ENCODE measurements around the gene IL1R1.
A peak's percentile ranks its signal among the peaks of the same experiment; 100 is the strongest.
"Not testable (repeated sequence)": the region's sequence is repeated elsewhere in the genome, so short reads cannot be mapped to it uniquely, and the experiment has no call there.

Gene IL1R1

GRCh38 chr2:102141970-102142828, at the start of gene IL1R1:
Gene IL1R1 (plus strand): TSS chr2:102142746. CDS start chr2:102157725, 14,979 bp downstream.
- H3K4me3 ChIP-seq (ENCODE audit: low read depth, low read length): peak within 1 kb of the TSS; percentile 39

GRCh38 chr2:102093662-102094061, 48.9 kb upstream of the IL1R1 start:
- no peak overlapping the region for H3K4me3 ChIP-seq (ENCODE audit: low read depth, low read length)

- no peak overlapping the region for H3K4me3 ChIP-seq (ENCODE audit: low read depth, low read length)
These were observed 47.6 kb upstream of the IL1R1 start for GRCh38 chr2:102094917-102095316.

GRCh38 chr2:102096103-102096502, 46.4 kb upstream of the IL1R1 start:
- H3K4me3 ChIP-seq (ENCODE audit: low read depth, low read length): no peak overlapping the region

- no peak overlapping the region for H3K4me3 ChIP-seq (ENCODE audit: low read depth, low read length)
These were observed 43.8 kb upstream of the IL1R1 start for GRCh38 chr2:102098756-102099155.

DNA sequence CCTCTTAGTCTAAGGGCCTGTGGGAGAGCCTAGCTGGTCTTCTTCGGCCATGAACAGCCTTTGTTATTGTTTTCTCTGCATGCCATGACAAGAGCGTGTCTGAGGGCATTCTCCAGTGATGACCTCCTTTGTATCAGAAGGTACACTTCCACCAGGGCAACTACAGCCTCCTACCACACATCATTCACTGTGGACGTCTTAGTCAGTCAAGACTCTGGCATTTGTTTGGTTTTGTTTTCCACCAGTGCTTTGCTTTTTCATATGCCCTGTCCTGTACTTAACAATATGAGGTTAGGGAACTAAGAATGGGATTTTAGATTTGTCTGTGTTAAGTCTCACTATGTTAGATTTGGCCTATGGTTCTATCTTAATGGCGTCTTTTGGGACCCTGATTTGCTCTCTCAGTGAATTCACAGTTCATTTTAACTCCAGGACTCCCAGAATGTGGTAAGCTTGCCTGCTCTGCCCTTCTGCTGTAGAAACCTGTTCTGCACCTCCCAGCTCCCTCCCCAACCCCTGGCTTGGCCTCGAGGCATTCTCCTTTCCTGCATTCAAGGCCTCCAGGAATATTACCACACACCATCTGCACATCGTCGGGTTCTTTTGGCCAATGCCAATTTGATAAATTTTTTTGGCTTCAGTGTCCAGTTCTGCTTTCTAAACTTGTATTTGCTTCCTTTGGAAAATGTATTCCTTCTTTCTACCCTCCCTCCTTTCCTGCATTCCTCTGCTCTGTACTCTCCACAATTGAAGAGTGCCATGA, 42.8 kb upstream of the IL1R1 start:
- H3K4me3 ChIP-seq (ENCODE audit: low read depth, low read length): no peak overlapping the region

- H3K4me3 ChIP-seq (ENCODE audit: low read depth, low read length): no peak overlapping the region
These were observed 42.0 kb upstream of the IL1R1 start for GRCh38 chr2:102100371-102101096.

DNA sequence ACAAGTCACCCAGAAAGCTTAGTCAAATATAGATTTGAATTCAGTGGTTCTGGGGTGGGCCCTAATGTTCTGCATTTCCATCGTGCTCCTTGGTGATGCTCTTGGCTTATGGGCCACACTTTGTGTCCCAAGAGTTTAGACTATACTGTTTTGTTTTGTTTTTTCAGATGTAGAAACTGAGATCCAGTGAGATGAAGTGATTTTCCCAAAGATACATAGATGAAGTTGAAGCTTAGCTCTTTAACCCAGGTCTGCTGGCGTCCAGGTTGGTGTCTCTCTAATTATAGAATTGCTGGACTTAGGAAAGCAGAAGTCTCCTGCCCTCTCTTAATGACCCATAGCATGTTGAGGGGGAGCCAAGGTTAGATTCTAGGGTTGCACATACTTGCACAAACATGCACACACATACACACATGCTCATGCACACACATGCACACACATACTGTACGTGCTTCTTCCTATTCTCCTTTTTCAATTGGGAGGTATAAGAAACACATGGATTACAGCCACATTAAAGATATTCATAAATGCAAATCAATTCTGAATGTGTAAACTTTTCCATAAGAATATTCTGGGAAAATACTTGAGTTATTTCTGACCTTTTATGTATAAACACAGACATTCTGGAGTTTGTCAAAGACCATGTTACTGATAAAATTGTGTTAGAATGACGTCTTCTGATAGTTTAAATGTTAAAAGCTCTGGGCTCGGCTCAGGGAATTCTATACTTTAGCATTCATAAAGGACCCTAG, 41.3 kb upstream of the IL1R1 start:
- no peak overlapping the region for H3K4me3 ChIP-seq (ENCODE audit: low read depth, low read length)

GRCh38 chr2:102101849-102102635, 40.5 kb upstream of the IL1R1 start:
- no peak overlapping the region for H3K4me3 ChIP-seq (ENCODE audit: low read depth, low read length)

DNA sequence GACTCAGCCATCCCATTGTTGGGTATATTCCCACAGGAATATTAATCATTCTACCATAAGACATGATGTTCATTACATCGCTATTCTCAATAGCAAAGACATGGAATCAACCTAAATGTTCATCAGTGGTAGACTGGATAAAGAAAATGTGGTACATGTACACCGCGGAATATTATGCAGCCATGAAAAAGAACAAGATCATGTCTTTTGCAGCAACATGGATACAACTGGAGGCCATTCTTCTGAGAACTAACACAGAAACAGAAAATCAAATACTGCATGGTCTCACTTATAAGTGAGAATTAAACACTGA, 40.0 kb upstream of the IL1R1 start:
- H3K4me3 ChIP-seq (ENCODE audit: low read depth, low read length): not testable (repeated sequence)

GRCh38 chr2:102103284-102103683, 39.3 kb upstream of the IL1R1 start:
- H3K4me3 ChIP-seq (ENCODE audit: low read depth, low read length): no peak overlapping the region

DNA sequence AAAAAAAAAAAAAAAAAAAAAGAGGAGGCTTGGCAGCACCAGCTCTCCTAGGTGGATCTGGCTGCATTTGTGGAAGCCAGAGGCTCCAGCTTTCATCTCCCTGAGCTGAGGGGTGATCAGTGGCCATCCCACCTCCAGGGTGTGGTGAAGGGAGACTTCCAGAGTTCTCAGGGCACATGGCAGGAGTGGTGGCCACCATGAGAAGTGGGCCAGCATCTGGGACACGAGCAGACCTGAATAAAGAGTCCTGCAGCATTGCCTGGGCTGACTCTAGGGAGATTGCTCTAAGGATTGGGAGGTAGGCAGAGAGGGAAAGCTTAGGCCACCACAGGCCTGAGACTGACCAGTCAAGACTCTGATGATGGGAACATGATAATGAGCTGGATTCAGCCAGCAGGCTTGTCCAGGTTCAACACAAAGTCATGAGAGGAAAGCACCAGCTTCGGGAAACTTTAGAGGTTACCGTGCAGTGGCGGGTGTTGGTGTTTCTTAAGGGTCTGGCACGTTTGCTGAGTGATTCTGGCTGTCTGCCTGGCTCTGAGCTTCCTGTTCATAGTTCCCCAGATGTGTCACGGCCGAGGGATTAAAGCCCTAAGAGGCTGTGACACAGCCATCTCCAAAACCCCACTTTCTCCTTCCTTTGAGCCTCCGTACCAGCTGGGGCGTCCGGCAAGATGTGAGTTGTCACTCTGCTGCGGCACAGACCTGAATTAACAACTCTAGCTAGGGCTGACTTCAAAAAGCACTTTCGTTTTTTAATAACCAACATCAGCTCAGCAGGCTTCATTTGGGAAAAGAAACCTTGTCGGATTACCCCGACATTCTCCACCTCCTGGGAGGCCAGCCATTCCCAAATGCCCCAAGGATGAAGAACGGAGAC, 38.3 kb upstream of the IL1R1 start:
- H3K4me3 ChIP-seq (ENCODE audit: low read depth, low read length): no peak overlapping the region

DNA sequence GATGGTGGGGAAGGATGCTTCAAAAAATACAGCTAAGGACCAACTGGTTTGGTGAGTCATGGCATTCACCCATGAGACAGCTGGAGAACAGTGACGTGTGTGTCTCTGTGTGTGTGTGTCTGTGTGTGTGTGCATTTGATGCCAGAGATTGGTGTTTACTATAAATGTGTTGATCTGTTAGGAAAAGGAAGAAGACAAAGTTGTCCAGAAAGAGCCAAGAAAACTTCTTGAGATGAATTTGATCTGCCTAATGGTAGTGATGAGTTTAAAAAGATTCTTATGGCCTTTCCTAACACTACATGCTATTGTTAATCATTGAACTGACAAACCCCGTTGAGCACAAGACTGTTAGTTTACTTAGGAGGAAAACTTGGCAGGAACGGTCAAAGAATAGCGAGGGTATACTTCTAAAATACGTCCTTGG, 36.4 kb upstream of the IL1R1 start:
- no peak overlapping the region for H3K4me3 ChIP-seq (ENCODE audit: low read depth, low read length)

DNA sequence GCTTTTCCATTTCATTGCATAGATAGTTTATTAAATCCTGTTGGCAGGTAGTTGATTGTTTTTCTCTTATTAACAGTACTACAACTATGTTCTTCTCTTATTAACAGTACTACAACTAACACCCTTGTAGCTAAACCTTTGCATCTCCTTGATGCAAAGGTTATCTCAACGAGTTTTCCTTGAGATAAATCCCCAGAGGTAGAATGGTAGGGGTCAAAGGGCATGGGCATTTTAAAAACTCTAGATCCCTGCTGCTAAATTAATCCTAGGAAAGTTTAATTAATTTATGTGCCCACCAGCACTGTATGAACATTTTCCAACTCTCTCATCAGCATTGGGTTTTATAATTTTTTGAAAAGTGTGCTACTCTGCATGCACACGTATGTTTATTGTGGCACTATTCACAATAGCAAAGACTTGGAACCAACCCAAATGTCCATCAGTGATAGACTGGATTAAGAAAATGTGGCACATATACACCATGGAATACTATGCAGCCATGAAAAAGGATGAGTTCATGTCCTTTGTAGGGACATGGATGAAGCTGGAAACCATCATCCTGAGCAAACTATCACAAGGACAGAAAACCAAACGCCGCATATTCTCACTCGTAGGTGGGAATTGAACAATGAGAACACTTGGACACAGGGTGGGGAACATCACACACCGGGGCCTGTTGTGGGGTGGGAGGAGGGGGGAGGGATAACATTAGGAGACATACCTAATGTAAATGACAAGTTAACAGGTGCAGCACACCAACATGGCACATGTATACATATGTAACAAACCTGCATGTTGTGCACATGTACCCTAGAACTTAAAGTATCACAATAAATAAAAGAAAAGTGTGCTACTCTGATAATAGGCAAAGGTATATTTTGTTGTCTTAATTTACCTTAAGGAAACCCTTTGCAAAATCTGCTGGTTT, 35.5 kb upstream of the IL1R1 start:
- H3K4me3 ChIP-seq (ENCODE audit: low read depth, low read length): not testable (repeated sequence)

DNA sequence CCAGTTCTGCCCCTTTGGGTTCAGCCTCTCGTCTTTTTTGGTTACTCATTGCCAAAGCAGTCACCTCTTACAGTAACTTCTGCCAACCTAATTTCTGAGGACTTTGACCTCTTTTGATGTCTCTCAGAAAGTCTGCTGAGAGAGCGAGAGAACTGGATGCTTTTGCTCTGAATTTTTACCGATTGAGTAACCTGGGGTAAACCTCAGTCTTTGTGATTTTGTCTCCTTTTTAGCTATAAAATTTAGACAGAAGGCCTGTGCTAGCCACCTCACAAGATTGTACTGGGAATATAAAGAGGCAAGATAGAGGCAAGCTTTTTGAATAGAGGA, 34.8 kb upstream of the IL1R1 start:
- H3K4me3 ChIP-seq (ENCODE audit: low read depth, low read length): no peak overlapping the region

GRCh38 chr2:102109016-102109415, 33.5 kb upstream of the IL1R1 start:
- no peak overlapping the region for H3K4me3 ChIP-seq (ENCODE audit: low read depth, low read length)

GRCh38 chr2:102110171-102110570, 32.4 kb upstream of the IL1R1 start:
- H3K4me3 ChIP-seq (ENCODE audit: low read depth, low read length): no peak overlapping the region
